Endothelial cell of umbilical vein (primary cell): Measurements from ENCODE around the gene ABHD18. TPM values are rescaled to one million over a fixed set of nuclear protein-coding genes. Genes with fewer than 3 reads are reported as not detected.
"Not testable (repeated sequence)": the region's sequence is repeated elsewhere in the genome, so short reads cannot be mapped to it uniquely, and the experiment has no call there.

Experiments used
- BruUV-seq: library from RNA; stranded (reverse); fragments of 400-500 nt; replicated peaks from 2 replicates; lab custom pipeline; 2021; lab: Mats Ljungman, UMichigan
- CTCF ChIA-PET: fragments of 300-600, 350-600 bp; sonication (Branson Sonifier 250); formaldehyde crosslinking; loops from one replicate; lab custom pipeline; 2021; ENCODE audit warnings: antibody characterized with exemption, inconsistent platforms; lab: Charles Lee
- POLR2A ChIA-PET: fragments of 300-600, 350-600 bp; sonication (Branson Sonifier 250); formaldehyde crosslinking; loops from one replicate; lab custom pipeline; 2021; ENCODE audit warnings: antibody characterized with exemption, inconsistent platforms; lab: Charles Lee
- DNase-seq: peaks from one replicate; pipeline ENCODE4 v3.0.0-alpha.2; 2011; ENCODE audit warnings: low read depth, low spot score
- FAIRE-seq: peaks from 2 replicates; lab custom pipeline; 2011; peaks lifted over from hg19 to GRCh38; lab: Jason Lieb, UNC
- H2AFZ ChIP-seq: 2 replicates; pipeline ENCODE4 v1.6.0; 2012; ENCODE audit warnings: low read depth, low read length, control low read depth, inconsistent platforms
- H3K27ac ChIP-seq: 2 replicates; pipeline ENCODE4 v1.5.1; 2011; ENCODE audit warnings: low read depth, mild to moderate bottlenecking, control low read depth, low read length, moderate library complexity; ENCODE audit not compliant: insufficient read depth
- H3K27me3 ChIP-seq, 2 experiments: 2 replicates each; pipeline versions ENCODE4 v1.6.0 to v1.6.1; 2011; ENCODE audit warnings: low read length in 2 of 2, mixed read lengths in 1 of 2; ENCODE audit not compliant: control insufficient read depth in 2 of 2, insufficient read depth in 2 of 2
- H3K36me3 ChIP-seq, 2 experiments: 2 replicates in 1 of 2; 3 replicates in 1 of 2; pipeline ENCODE4 v1.5.1; 2011; ENCODE audit warnings: low read length in 2 of 2, mild to moderate bottlenecking in 1 of 2, moderate library complexity in 1 of 2; ENCODE audit not compliant: control insufficient read depth in 2 of 2, insufficient read depth in 2 of 2; ENCODE audit errors: extremely low read depth in 1 of 2
- H3K4me1 ChIP-seq: 3 replicates; pipeline ENCODE4 v1.5.1; 2011; ENCODE audit warnings: mild to moderate bottlenecking, low read length; ENCODE audit not compliant: control insufficient read depth, insufficient read depth; ENCODE audit errors: extremely low read depth
- H3K4me2 ChIP-seq: 2 replicates; pipeline ENCODE4 v1.6.1; 2011; ENCODE audit warnings: low read length, control low read depth, mixed read lengths; ENCODE audit not compliant: insufficient read depth
- H3K4me3 ChIP-seq, 3 experiments: fragments of 200-600 bp in 1 of 3; sonication (generic), shearing (Covaris generic) in 1 of 3; replicated peaks in 1 of 3; 2 replicates each; pipeline ENCODE4 v1.5.1; 2011 to 2016; ENCODE audit warnings: control low read depth in 3 of 3, low read length in 3 of 3, mild to moderate bottlenecking in 2 of 3, inconsistent platforms in 1 of 3, low read depth in 1 of 3, moderate library complexity in 1 of 3; ENCODE audit not compliant: insufficient read depth in 1 of 3
- H3K79me2 ChIP-seq: 2 replicates; pipeline ENCODE4 v1.6.0; 2012; ENCODE audit warnings: low read length, inconsistent platforms; ENCODE audit not compliant: control insufficient read depth, insufficient read depth
- H3K9ac ChIP-seq: replicated peaks from 2 replicates; pipeline ENCODE3; 2011; ENCODE audit warnings: low read length, control low read depth; ENCODE audit not compliant: insufficient read depth; ENCODE audit errors: extremely low read depth
- H3K9me1 ChIP-seq: replicated peaks from 3 replicates; pipeline ENCODE4 v1.6.0; 2011; ENCODE audit warnings: mild to moderate bottlenecking, low read length; ENCODE audit not compliant: control insufficient read depth, insufficient read depth; ENCODE audit errors: extremely low read depth
- H3K9me3 ChIP-seq: replicated peaks from 2 replicates; pipeline ENCODE4 v1.5.1; 2012; ENCODE audit warnings: low read length, inconsistent platforms; ENCODE audit not compliant: control insufficient read depth, insufficient read depth
- H4K20me1 ChIP-seq: replicated peaks from 2 replicates; pipeline ENCODE3; 2011; ENCODE audit warnings: mild to moderate bottlenecking, low read length; ENCODE audit not compliant: control insufficient read depth, insufficient read depth; ENCODE audit errors: extremely low read depth
- MYC ChIP-seq: IDR thresholded peaks from one replicate; pipeline ENCODE4 v1.6.1; 2011; ENCODE audit warnings: mild to moderate bottlenecking, low read depth, low read length
- POLR2A ChIP-seq: IDR thresholded peaks from 2 replicates; pipeline ENCODE4 v1.6.1; 2012; ENCODE audit warnings: low read depth, mild to moderate bottlenecking, control low read depth, low read length
- dilution Hi-C: fragments of 300-500 bp; cut with MboI; formaldehyde crosslinking; loops from one replicate; pipeline ENCODE4 v1.15.0; 2019; ENCODE audit warnings: low sequenced_read_pairs; ENCODE audit not compliant: extremely low pct_ligation_motif_present
- intact Hi-C: fragments of 100-400 bp; cut with micrococcal nuclease; formaldehyde crosslinking; loops from one replicate; pipeline ENCODE4 v1.10.0; 2022
- polyA plus RNA-seq, 4 experiments: library from polyadenylated mRNA; depleted of rRNA in 3 of 4; stranded (reverse) in 3 of 4; unstranded in 1 of 4; fragments of >200 nt; gene quantifications; 2 replicates each; pipeline versions ENCODE4 v1.2.1 to v1.2.3, GENCODE V29; 2011 to 2012; ENCODE audit warnings: missing spikeins in 1 of 4
- total RNA-seq: library from RNA; stranded (reverse); gene quantifications from 2 replicates; pipeline ENCODE4 v1.2.3, GENCODE V29; 2021

The ABHD18 gene
- total and polyA plus RNA-seq, 2 donors (not counting 3 experiments of a cell fraction or from before 2014, with no cell fraction given): 2.4 to 9.1 TPM

- Histone ChIP-seq H3K9ac (peak overlapping the region; percentile 93), H3K27ac (peak overlapping the region; percentile 45), H3K4me2 (peak overlapping the region; percentile 60), H3K79me2 (peaks cover 22% of the 10 kb centered on the region), H3K4me3 (peak overlapping the region; percentile 70 to 85 (median 71)), H2AFZ (peak overlapping the region; percentile 98)
- H3K27me3 ChIP-seq, dilution Hi-C loops, H3K9me1 ChIP-seq, H3K4me1 ChIP-seq, H4K20me1 ChIP-seq, H3K9me3 ChIP-seq, H3K36me3 ChIP-seq, FAIRE-seq, DNase-seq: not testable (repeated sequence)
- intact Hi-C loops: loop anchor here (1.0 to 10.0 kb wide), 4 partner anchors 83 to 260 kb away; partner anchors contain the start of genes HSPA4L and LARP1B
- BruUV-seq: TSS peak; percentile 32
- CTCF ChIA-PET: interaction anchor here (0.8 to 1.8 kb wide), 10 partner anchors 10 to 232 kb away, joined by 3 to 14 read pairs (median 4); partner anchors contain the start of genes HSPA4L and PLK4
- POLR2A ChIA-PET: interaction anchor here (1.1 to 1.4 kb wide), 3 partner anchors 96 to 183 kb away, joined by 3 to 11 read pairs (median 3); partner anchors contain the start of genes HSPA4L and LARP1B
Measured at GRCh38 chr4:127964426-127965061, 662 bp upstream of the ABHD18 start.

GRCh38 chr4:127965803-127966175 lies 583 bp downstream of the ABHD18 start:
- intact Hi-C loops (loop anchor here (1.0 to 10.0 kb wide), 5 partner anchors 84 to 259 kb away; partner anchors contain the start of genes HSPA4L and LARP1B), dilution Hi-C loops (no loop called here)
- FAIRE-seq (no peak), DNase-seq (no peak)
- Histone ChIP-seq H4K20me1 (no peaks in the 10 kb centered on the region), H3K9ac (peak overlapping the region; percentile 93), H3K27me3 (no peaks in the 10 kb centered on the region), H3K9me1 (no peaks in the 10 kb centered on the region), H3K4me2 (peak overlapping the region; percentile 80), H3K4me3 (peak overlapping the region; percentile 55 to 85 (median 70)), H3K36me3 (no peaks in the 10 kb centered on the region), H3K4me1 (peaks cover 8% of the 10 kb centered on the region), H3K9me3 (no peaks in the 10 kb centered on the region), H2AFZ (peak overlapping the region; percentile 98), H3K79me2 (peaks cover 26% of the 10 kb centered on the region), H3K27ac (peak overlapping the region; percentile 62)
- TF ChIP-seq POLR2A: no peak
- TF ChIP-seq MYC: no peak
- BruUV-seq: TSS peak; percentile 28
- ChIA-PET CTCF (interaction anchor here (0.5 to 1.8 kb wide), 17 partner anchors 9 to 361 kb away, joined by 3 to 14 read pairs (median 4); partner anchors contain the start of genes HSPA4L and PLK4), POLR2A (interaction anchor here (1.1 to 1.4 kb wide), 3 partner anchors 95 to 184 kb away, joined by 3 to 11 read pairs (median 3); partner anchors contain the start of genes HSPA4L and LARP1B)
